ENCODE measurements around the gene ASCL1. TPM values are rescaled to one million over a fixed set of nuclear protein-coding genes. Genes with fewer than 3 reads are reported as not detected.

ASCL1 gene
- total RNA-seq, 1 donor from 2014 or later = not detected

GRCh38 chr12:102970780-102971179 is 13.3 kb downstream of the ASCL1 start:
- no peak for DNase-seq (ENCODE audit: low spot score in 2 of 2, unreplicated experiment in 2 of 2)
- no peak for TF ChIP-seq CTCF (IDR thresholded peaks at IDR 0.05; ENCODE audit: unreplicated experiment)
- Mint-ChIP-seq H3K4me1 (no peaks in the 10 kb centered on the region), H3K9me3 (no peaks in the 10 kb centered on the region), H3K36me3 (no peaks in the 10 kb centered on the region), H3K27me3 (ENCODE audit: low read depth) (peaks cover 97% of the 10 kb centered on the region), H3K27ac (no peak overlapping the region), H3K4me3 (no peak overlapping the region)

GRCh38 chr12:102971227-102971626 is 13.8 kb downstream of the ASCL1 start:
- H3K27ac Mint-ChIP-seq = no peak overlapping the region
- no peaks in the 10 kb centered on the region for H3K36me3 Mint-ChIP-seq
- H3K4me3 Mint-ChIP-seq = no peak overlapping the region
- H3K27me3 Mint-ChIP-seq (ENCODE audit: low read depth) = peaks cover 96% of the 10 kb centered on the region
- TF ChIP-seq CTCF (IDR thresholded peaks at IDR 0.05; ENCODE audit: unreplicated experiment) = no peak
- H3K4me1 Mint-ChIP-seq = no peaks in the 10 kb centered on the region
- DNase-seq (ENCODE audit: low spot score in 2 of 2, unreplicated experiment in 2 of 2) = no peak
- no peaks in the 10 kb centered on the region for H3K9me3 Mint-ChIP-seq

GRCh38 chr12:102973583-102973982 is 16.1 kb downstream of the ASCL1 start:
- H3K27me3 Mint-ChIP-seq (ENCODE audit: low read depth) = peaks cover 77% of the 10 kb centered on the region
- no peak overlapping the region for H3K27ac Mint-ChIP-seq
- DNase-seq (ENCODE audit: low spot score in 2 of 2, unreplicated experiment in 2 of 2) = no peak
- no peak overlapping the region for H3K4me3 Mint-ChIP-seq
- TF ChIP-seq CTCF (IDR thresholded peaks at IDR 0.05; ENCODE audit: unreplicated experiment) = no peak
- H3K4me1 Mint-ChIP-seq = no peaks in the 10 kb centered on the region
- no peaks in the 10 kb centered on the region for H3K36me3 Mint-ChIP-seq
- H3K9me3 Mint-ChIP-seq = no peaks in the 10 kb centered on the region

GRCh38 chr12:102976609-102977280 is 19.3 kb downstream of the ASCL1 start:
- no peak overlapping the region for H3K4me3 Mint-ChIP-seq
- no peak for DNase-seq (ENCODE audit: low spot score in 2 of 2, unreplicated experiment in 2 of 2)
- no peaks in the 10 kb centered on the region for H3K36me3 Mint-ChIP-seq
- peaks cover 54% of the 10 kb centered on the region for H3K27me3 Mint-ChIP-seq (ENCODE audit: low read depth)
- H3K9me3 Mint-ChIP-seq = no peaks in the 10 kb centered on the region
- H3K4me1 Mint-ChIP-seq = no peaks in the 10 kb centered on the region
- no peak overlapping the region for H3K27ac Mint-ChIP-seq
- TF ChIP-seq CTCF (IDR thresholded peaks at IDR 0.05; ENCODE audit: unreplicated experiment) = peak; percentile 29

- no peak overlapping the region for H3K4me3 Mint-ChIP-seq
- H3K4me1 Mint-ChIP-seq = no peaks in the 10 kb centered on the region
- TF ChIP-seq CTCF (IDR thresholded peaks at IDR 0.05; ENCODE audit: unreplicated experiment) = no peak
- no peak overlapping the region for H3K27ac Mint-ChIP-seq
- H3K27me3 Mint-ChIP-seq (ENCODE audit: low read depth) = peaks cover 45% of the 10 kb centered on the region
- no peaks in the 10 kb centered on the region for H3K9me3 Mint-ChIP-seq
- H3K36me3 Mint-ChIP-seq = no peaks in the 10 kb centered on the region
- no peak for DNase-seq (ENCODE audit: low spot score in 2 of 2, unreplicated experiment in 2 of 2)
Observed at GRCh38 chr12:102977945-102978706, 20.7 kb downstream of the ASCL1 start.
